ENCODE results near the gene EIF3K.

DNA sequence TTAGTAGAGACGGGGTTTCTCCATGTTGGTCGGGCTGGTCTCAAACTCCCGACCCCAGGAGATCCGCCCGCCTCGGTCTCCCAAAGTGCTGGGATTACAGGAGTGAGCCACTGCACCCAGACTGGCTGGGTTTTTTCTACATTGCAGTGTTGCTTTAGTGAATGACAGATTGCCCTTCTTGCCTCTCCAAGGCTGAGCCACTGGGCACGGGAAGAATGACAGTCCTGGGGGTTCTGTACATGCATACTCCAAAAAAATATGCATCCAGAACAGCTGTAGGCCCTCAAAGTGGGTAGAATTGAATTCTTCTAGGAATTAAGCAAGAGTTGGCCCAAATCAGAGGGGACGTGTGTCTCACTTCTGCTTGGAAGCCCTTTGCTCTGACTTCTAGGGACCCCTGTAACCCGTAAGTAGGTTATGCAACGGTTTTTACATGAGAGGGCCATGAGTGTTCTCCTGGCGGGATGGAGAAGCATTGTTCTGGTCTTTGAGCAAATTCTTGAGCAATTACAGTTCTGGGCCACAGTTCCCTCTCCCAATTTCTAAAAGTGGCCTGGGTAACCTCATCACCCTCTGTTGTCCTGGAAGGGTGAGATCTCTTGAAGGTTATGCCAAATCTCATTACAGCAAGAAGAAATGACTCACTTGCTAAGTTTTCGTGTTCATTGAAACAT lies 32.1 kb downstream of the EIF3K start:
- TF ChIP-seq, protein P1, sequence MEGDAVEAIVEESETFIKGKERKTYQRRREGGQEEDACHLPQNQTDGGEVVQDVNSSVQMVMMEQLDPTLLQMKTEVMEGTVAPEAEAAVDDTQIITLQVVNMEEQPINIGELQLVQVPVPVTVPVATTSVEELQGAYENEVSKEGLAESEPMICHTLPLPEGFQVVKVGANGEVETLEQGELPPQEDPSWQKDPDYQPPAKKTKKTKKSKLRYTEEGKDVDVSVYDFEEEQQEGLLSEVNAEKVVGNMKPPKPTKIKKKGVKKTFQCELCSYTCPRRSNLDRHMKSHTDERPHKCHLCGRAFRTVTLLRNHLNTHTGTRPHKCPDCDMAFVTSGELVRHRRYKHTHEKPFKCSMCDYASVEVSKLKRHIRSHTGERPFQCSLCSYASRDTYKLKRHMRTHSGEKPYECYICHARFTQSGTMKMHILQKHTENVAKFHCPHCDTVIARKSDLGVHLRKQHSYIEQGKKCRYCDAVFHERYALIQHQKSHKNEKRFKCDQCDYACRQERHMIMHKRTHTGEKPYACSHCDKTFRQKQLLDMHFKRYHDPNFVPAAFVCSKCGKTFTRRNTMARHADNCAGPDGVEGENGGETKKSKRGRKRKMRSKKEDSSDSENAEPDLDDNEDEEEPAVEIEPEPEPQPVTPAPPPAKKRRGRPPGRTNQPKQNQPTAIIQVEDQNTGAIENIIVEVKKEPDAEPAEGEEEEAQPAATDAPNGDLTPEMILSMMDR (optimal IDR thresholded peaks at IDR 0.05 in 1 of 3, IDR thresholded peaks at IDR 0.05 in 1 of 3, conservative IDR thresholded peaks at IDR 0.05 in 1 of 3; ENCODE audit: extremely low read depth in 1 of 3, insufficient read depth in 2 of 3, low read length in 3 of 3): no peak
- no peak for TF ChIP-seq EZH2 (IDR thresholded peaks at IDR 0.05; ENCODE audit: low read length)
